Frontal cortex (tissue), 4 donors: Measurements from ENCODE around the gene DSCAM. TPM values are rescaled to one million over a fixed set of nuclear protein-coding genes. Genes with fewer than 3 reads are reported as not detected.

ENCODE experiments used
- DNase-seq, 2 donors: peaks; one replicate each; pipeline ENCODE4 v3.0.0; 2012; ENCODE audit warnings: low spot score in 2 of 2
- FAIRE-seq: peaks from 2 replicates; lab custom pipeline; 2012; peaks lifted over from hg19 to GRCh38; lab: Jason Lieb, UNC
- total RNA-seq: library from RNA; depleted of rRNA; stranded (reverse); fragments of >200 nt; gene quantifications from one replicate; pipeline ENCODE4 v1.2.3, GENCODE V29; 2014
- donor health status: control.
- donor health status: control.
- donor health status: control.

The DSCAM gene
- total RNA-seq, 1 donor from 2014 or later: 11.8 TPM

DNA sequence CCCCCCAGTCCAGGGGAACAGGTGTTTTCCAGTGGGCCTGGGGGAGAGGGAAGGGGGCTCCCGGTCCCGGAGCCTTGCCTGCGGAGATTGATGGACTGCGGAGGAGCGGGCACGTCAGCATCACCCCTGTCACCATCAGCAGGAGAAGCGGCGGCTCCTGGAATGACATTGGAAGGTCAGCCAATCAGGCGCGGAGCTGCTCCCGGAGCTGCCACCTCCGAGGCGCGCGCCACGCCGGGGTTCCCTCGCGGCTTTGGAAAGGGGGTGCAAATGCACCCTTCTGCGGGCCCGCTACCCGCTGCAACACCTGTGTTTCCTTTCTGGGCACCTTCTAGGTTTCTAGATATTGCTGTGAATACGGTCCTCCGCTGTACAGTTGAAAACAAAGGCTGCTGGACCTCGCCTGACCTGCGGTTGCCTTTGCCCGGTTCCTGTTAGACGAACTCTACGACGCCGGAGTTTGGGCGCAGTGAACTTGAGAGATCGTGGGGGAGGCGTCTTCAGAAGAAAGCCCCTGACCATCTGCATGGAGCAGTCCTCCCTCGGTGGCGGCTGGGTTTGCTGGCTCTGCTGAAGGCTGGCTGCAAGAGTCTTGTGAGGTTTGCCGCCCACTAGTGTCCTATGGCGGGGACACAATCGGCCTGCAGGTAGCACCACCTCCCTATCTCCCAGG lies 5.3 kb downstream of the DSCAM start:
- FAIRE-seq (no peak), DNase-seq (peak; percentile 24 to 32)

GRCh38 chr21:40840401-40841125 lies 6.4 kb downstream of the DSCAM start:
- no peak for DNase-seq
- no peak for FAIRE-seq

- DNase-seq: no peak
- FAIRE-seq: no peak
Observed at GRCh38 chr21:40839521-40839920, 7.4 kb downstream of the DSCAM start.

GRCh38 chr21:40837456-40837855 lies 9.5 kb downstream of the DSCAM start:
- no peak for DNase-seq
- no peak for FAIRE-seq

- no peak for FAIRE-seq
- no peak for DNase-seq
Observed at GRCh38 chr21:40835184-40835694, 11.7 kb downstream of the DSCAM start.

- DNase-seq: no peak
- no peak for FAIRE-seq
Observed at GRCh38 chr21:40833184-40833583, 13.8 kb downstream of the DSCAM start.

DNA sequence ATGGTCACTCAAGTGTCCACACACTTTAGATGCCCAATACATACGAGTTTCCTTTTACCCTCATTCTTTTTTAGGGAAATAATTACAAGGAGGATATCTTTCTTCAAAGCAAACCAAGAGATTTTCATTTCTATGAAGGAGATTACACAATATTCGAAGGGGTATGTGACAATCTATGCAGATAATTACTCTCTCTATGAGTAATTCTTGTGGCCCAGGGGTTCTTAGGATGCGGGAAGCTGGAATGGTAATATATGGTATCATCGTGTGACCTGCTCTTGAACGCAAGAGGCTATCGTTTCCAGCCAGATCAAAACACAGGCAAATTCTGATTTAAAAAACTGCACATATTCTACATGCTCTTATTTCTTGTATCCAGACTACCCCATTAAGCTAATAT lies 14.6 kb downstream of the DSCAM start:
- FAIRE-seq (no peak), DNase-seq (no peak)

DNA sequence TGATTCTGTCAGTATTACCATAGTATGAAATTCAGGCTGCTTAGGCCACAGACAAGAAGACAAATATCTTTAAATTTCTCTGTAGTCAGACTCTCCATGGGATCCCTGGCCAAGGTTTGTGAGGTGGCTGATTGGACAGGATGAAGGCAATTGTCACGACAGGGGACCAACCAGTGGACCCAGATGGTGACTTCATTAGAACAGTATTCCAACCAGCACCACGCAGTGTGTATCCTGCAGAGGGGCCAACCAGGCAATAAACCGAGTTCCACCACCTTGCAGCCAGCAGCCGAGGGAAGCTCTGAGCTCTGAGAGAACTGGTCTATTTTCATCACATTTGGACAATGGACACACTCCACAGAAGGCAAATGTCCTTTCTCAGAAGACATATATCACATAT lies 16.1 kb downstream of the DSCAM start:
- no peak for FAIRE-seq

DNA sequence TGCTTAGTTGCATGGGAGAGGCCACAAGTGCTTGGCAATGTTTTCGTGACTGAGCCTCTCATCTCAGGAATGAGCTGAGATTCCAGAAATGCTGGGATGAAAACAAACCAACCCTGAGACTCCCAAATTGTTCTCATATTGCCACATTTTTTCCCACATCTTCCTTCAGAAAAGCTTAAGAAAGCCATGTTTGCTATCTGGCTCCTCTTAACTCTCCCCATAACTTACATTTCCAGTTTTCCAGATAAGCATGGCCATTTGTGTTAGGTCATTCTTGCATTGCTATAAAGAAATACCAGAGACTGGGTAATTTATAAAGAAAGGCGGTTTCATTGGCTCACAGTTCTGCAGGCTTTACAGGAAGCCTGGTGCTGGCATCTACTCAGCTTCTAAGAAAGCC lies 17.2 kb downstream of the DSCAM start:
- FAIRE-seq: no peak
- DNase-seq: no peak

More for the DNA sequence above, 16.1 kb downstream of the DSCAM start:
- no peak for DNase-seq

GRCh38 chr21:40829308-40829707 lies 17.6 kb downstream of the DSCAM start:
- no peak for DNase-seq

DNA sequence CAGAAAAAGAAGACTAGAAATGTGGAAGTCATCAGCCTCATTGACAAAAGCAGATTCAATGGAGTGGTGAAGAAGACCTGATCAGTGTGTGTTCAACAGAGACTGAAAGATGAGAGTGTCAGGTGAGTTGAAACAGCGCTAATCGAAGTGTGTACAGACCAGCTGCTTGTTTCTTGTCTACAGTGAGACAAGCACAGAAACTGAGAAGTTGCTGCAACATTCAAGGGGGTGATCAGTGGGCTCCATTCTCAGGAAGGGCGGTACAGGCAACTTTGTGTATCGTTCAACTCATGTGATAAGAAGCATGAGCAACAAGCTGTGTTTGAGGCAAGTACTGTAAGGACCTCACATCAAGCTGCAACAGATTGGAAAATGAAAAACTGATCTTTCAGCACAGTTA lies 19.4 kb downstream of the DSCAM start:
- DNase-seq (no peak), FAIRE-seq (no peak)

More at GRCh38 chr21:40829308-40829707, 17.6 kb downstream of the DSCAM start:
- no peak for FAIRE-seq

DNA sequence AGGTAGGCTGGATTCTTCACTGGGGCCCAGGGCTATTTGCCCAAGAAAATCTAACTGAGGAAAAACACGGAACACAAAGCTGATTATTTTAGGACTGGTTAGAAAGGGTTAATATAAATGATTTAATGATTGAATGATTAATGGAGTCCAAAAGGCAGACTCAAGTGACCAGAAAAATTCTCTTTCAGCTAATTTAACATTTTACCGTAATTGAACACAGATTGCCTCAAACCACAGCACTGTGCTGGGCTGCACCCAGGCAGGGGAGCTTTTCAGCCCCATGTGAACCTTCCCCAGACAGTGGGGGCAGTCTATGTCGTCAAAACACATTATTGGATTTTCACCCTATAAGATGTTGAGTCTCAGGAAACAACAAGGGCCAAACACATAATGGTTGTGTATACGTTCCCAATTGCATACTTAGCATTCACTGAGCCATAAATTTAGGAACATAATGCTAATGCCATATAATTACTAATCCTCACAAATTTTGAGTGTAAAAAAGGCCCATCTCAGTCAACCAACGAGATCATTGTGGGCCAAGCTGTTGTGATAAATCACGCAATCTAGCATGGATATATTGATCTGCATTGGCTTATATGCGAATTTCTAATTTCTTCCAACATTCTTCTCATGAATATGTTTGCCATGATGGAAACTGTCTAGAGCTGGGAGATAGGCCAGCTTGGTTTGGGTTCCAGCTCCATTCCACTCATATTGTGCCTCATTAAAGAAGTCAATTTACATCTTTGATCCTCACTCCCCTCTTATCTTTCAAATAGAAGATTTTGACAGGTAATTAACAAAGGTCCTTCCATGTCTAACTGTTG lies 27.7 kb downstream of the DSCAM start:
- DNase-seq (no peak), FAIRE-seq (no peak)

DNA sequence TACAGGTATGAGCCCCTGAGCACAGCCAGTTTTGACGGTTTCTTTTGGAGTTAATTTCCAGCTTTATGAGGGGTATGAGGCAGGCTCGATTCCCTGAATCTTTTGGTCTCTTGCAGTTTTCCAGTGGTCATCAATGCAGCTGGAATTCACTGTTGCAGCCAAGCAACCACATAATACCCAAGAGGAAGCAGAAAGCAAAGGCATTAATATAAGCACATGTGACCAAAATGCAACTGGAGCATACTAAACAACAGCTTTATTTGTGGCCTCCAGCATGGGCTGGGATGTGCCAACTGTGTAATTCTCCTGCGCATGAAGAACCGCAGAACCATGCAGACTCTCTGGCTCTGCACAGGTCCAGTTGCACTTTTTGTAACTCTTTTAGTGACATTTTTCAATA lies 33.0 kb downstream of the DSCAM start:
- DNase-seq (no peak), FAIRE-seq (no peak)

GRCh38 chr21:40809673-40810197 lies 37.2 kb downstream of the DSCAM start:
- DNase-seq: no peak
- FAIRE-seq: no peak

- no peak for FAIRE-seq
- no peak for DNase-seq
Observed at GRCh38 chr21:40803101-40803500, 43.9 kb downstream of the DSCAM start.

- FAIRE-seq (no peak), DNase-seq (no peak)
Observed at GRCh38 chr21:40800126-40800525, 46.8 kb downstream of the DSCAM start.

GRCh38 chr21:40797891-40798290 lies 49.1 kb downstream of the DSCAM start:
- FAIRE-seq: no peak

DNA sequence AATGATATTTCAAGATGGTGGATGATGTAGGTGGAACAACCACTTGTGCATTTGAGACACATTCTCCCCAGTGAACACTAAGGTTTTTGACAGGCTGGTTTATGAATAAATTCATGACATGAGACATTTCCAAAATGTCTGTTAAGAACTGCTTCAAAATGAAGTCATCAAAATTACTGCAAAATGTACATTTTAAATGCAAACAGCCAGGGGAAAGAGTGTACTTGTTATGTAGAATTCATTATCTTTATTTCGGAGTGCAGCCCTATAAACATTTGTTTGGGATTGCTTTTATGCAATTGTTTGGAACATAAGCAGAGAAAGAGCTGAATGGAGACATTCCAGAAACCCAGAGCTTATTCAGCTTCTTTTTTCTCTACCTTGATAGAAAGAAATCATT lies 49.5 kb downstream of the DSCAM start:
- DNase-seq (no peak), FAIRE-seq (no peak)

More at GRCh38 chr21:40797891-40798290, 49.1 kb downstream of the DSCAM start:
- no peak for DNase-seq

DNA sequence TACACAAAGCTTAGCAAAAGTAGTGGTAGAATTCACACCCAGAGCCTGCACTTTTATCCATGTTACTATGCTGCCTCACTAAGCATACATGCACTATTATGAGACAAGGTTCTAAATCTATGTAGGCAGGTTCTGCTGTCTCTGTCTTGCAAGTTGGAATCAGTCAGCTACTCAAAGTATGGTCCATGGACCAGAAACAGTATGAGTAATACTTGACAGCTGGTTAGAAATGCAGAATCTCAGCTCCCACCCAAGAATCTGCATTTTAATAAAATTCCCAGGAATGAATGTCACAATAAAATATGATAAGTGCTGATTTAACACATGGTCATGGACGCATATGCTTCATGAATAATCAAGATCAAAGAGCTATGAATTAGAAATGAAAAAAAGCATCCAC lies 50.5 kb downstream of the DSCAM start:
- FAIRE-seq (no peak), DNase-seq (no peak)

DNA sequence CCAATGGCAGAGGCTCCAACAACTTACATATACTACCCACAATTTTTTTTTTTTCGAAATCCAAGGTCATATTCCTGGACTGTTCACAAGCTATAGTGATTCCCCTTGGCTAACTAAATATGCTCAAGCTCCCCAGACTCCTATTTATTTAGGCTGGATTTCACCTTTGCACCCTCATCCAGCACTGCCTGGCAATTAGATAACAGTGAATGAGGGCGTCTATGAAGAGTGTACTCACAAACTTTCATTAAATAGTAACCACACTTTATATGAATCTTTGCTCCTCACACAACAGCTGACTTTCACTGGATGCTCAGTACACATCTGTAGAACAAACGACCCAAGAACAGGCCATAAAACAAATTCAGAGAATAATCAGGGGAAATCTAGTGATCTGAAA lies 51.6 kb downstream of the DSCAM start:
- FAIRE-seq: no peak

More for the DNA sequence above, 51.6 kb downstream of the DSCAM start:
- no peak for DNase-seq
